H54 (cell line): ENCODE results near the gene STRA8.

Experiments
- DNase-seq: peaks from one replicate; pipeline ENCODE4 v3.0.0; 2011; ENCODE audit warnings: low spot score, mixed read lengths; ENCODE audit not compliant: insufficient read length
- FAIRE-seq: peaks from 3 replicates; lab custom pipeline; 2011; peaks lifted over from hg19 to GRCh38; lab: Jason Lieb, UNC
- POLR2A ChIP-seq: IDR thresholded peaks from 2 replicates; pipeline ENCODE4 v1.6.1; 2011; ENCODE audit warnings: low read depth, mild to moderate bottlenecking, low read length

STRA8 gene

DNA sequence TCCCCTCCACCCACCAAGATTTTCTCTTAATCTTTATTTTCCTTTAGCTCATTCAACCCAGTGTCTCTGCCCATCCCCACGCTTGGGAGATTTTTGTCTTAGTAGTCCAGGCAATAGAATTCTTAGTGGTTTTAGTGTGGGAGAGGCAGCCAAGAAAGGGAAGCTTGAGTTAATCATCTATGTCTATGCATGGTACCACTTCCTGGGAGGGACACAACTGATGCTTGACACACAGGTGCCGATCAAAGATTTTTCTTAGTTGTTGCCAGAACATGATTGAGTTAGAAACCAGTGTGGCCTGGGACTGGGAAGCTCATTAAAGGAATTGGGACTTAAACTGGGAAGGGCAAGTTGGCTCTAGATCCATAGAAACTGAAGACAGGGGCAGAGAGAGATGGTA is 3.1 kb downstream of the STRA8 start:
- no peak for TF ChIP-seq POLR2A
- no peak for FAIRE-seq
- DNase-seq: no peak

DNA sequence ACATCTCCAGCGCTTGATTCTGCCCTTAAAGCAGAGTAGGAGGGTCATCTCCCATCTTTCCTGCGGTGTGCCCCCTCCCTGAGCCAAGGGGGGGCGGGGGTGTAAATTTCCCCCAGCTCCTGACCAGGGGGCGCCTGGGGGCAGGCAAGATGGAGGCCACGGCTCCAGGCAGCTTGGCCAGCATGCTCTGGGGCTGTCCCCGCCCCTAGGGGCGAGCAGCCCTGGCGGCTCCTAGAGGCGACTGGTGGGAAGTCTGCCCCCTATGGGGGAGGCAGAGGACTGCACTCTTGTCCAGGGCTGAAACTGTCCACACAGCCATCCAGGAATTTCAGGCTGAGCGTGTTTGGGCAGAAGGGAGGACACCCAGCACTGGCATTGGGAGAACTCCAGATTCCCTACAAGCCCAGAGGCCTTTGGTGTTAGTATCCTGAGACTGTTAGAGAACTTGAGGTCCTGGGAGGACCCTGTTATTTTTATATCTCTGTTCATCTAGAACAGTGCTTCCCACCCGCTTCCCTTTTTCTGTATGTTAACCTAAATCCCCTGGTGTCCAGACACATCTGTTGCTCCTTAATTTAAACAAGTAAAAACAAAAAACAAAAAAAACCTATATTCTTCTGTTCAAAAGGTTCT is 4.6 kb downstream of the STRA8 start:
- DNase-seq (peak; percentile 63), FAIRE-seq (no peak)

DNA sequence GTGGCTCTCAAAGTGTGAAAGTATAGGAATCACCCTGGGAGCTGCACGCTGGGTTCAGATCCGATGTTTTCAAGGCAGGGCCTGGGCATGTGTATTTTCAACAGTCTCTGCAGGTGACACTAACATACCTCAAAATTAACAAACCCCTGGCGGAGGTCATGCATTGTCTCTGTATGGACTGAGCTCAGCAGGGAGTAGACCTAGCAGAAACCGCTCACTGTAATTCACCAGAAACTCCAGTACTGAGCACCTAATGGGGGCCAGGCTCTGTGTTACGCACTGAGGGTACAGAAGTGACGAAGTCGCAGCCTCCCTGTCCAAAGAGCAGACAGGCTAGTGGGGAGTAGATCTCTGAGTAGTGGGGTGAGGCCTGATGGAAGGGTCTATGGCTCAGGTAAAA is 5.6 kb downstream of the STRA8 start:
- no peak for FAIRE-seq
- DNase-seq: no peak
- no peak for TF ChIP-seq POLR2A

More for the DNA sequence above, 4.6 kb downstream of the STRA8 start:
- TF ChIP-seq POLR2A: no peak

DNA sequence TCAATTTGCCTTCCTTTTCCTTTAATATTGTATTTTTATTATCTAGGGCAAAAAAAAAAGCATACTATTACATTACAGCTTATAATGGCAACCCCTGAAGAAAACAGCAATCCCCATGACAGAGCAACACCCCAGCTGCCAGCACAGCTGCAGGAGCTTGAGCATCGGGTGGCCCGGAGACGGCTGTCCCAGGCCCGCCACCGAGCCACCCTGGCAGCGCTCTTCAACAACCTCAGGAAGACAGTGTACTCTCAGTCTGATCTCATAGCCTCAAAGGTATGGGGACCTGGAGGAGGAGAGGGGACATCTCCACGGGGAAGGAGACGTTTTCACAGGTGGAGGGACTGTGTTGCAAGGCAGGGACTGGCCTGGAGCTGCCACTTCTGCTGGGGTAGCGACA is 6.8 kb downstream of the STRA8 start:
- TF ChIP-seq POLR2A: no peak
- no peak for DNase-seq
- no peak for FAIRE-seq

DNA sequence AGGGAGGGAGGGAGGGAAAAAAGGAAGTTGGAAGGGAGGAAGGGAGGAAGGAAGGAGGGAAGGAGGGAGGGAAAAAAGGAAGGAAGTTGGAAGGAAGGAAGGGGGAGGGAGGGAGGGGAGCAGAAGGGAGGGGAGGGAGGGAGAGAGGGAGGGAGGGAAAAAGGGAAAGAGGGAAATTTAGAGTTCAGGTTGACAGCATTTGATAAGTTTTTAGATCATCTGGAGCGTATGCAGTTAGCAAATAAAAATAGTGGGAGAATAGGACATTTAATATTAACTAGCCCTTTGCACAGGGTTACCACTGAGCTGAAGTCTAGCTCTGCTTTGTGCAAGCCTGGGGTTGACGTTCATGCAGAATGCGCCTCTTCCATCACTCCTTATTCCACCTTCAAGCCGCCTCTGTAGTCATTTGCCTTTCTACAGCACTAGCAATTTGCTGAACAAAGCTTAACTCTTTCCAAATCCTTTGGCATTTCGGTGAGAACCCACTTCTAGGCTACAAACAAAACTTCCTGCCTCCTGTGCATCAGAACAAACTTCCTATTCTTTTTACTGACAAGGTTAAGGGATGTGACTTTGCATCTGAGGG is 8.6 kb downstream of the STRA8 start:
- no peak for TF ChIP-seq POLR2A
- FAIRE-seq: no peak
- DNase-seq: no peak

DNA sequence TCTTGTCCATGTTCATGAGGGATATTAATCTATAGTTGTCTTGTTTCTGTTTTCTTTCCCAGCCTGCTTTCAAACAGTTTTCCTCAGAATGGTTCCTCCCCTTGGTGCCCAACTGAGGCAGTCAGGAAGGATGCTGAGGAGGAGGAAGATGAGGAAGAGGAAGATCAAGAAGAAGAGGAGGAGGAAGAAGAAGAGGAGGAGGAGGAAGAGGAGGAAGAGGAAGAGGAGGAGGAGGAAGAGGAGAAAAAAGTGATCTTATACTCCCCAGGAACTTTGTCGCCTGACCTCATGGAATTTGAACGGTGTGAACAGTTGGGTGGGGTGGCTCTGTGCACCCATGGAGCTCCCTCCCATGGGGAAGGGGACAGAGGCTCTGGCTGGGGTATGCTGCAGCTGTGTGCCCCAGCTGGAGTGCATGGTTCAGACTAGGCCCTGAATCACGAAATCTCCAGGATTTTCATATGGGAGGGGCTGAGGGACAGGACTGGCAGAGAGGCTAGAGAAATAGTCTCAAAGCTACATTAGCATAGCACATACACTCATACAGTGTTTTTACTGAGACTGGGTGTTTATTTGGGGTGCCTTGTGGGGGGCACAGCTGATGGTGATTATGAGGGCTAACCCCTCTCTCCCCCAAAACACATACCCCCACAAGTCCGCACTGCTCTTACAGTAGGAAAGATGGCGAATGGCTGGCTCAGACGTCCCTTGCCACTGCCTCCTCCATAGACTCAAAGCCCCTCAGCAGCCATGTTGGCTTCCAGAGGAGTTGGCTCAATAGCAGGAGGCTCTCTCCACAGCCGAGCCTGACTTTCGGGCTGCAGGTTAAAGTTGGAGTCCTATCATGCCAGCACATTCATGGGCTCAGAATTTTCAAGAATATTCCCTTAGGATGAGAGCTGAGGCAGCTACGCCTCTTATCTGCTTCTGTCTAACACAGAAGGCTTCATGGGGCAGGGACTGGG is 11.9 kb downstream of the STRA8 start:
- DNase-seq (no peak), FAIRE-seq (no peak)
- TF ChIP-seq POLR2A: no peak

DNA sequence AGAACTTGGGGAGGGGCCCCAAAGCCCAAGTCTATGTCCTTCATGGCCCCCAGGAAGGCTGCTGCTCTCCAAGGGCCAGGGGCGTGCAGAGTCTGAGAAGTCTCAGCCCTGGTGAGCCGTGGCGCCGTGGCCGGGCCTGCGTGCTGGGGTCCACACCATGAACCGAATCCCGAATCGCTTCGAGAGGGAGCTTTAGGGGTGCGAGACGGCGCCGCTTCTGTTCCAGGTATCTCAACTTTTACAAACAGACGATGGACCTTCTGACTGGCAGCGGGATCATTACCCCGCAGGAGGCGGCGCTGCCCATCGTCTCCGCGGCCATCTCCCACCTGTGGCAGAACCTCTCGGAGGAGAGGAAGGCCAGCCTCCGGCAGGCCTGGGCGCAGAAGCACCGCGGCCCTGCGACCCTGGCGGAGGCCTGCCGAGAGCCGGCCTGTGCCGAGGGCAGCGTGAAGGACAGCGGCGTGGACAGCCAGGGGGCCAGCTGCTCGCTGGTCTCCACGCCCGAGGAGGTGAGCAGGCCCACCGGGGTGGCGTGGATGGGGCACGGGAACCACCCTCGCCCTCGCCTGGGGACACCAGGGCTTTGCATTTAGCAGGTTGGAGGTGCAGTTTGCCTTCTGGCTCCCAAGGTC is 12.7 kb downstream of the STRA8 start:
- FAIRE-seq (no peak), DNase-seq (no peak)
- no peak for TF ChIP-seq POLR2A

DNA sequence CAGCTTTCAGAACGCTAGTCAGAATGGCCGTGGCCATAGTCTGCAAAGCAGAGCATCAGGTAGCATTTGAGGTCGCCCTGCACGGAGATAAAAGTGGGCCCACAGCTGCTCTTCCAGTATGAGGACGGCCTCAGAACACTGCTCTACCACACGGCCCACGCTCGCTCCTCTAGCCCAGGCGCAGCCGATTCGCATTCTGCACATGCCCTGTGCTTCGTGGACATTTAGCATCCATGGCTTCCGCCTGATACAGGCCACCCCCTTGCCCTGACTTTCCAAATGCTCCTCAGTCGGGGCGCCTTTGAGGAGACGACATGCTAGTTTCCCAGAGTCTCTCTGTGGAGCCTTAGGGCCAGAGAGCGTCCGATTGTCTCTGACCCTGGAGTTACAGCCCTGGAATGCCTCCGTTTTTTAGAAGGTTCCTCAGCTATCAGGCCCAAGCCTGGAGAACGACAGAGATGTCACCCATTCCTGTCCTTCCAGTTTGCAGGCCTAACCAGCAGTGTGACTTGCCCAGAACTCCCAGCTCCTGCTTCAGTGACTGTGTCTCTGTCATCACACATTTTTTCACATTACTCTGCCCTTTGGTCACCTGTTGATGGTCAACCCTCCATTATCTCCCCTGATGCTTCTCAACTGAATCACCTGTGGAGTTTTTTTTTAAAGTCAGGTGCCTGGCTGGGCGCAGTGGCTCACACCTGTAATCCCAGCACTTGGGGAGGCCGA is 14.3 kb downstream of the STRA8 start:
- DNase-seq (no peak), FAIRE-seq (no peak)
- no peak for TF ChIP-seq POLR2A

DNA sequence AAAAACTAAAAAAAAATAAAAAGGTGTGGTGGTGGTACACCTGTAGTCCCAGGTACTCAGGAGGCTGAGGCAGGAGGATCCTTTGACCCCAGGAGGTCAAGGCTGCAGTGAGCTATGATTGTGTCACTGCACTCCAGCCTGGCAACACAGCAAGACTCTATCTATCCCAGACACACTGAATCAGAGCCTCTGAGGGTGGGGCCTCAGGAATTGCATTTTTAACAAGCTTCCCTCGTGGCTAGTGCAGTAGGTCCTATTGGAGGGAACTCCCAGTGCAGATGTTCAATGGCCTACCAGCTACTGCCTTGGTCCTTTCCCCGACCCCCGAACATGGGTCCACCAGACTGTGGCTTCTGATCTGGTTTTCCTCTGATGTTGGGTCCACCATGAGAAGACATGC is 14.9 kb downstream of the STRA8 start:
- DNase-seq (no peak), FAIRE-seq (no peak)
- no peak for TF ChIP-seq POLR2A

DNA sequence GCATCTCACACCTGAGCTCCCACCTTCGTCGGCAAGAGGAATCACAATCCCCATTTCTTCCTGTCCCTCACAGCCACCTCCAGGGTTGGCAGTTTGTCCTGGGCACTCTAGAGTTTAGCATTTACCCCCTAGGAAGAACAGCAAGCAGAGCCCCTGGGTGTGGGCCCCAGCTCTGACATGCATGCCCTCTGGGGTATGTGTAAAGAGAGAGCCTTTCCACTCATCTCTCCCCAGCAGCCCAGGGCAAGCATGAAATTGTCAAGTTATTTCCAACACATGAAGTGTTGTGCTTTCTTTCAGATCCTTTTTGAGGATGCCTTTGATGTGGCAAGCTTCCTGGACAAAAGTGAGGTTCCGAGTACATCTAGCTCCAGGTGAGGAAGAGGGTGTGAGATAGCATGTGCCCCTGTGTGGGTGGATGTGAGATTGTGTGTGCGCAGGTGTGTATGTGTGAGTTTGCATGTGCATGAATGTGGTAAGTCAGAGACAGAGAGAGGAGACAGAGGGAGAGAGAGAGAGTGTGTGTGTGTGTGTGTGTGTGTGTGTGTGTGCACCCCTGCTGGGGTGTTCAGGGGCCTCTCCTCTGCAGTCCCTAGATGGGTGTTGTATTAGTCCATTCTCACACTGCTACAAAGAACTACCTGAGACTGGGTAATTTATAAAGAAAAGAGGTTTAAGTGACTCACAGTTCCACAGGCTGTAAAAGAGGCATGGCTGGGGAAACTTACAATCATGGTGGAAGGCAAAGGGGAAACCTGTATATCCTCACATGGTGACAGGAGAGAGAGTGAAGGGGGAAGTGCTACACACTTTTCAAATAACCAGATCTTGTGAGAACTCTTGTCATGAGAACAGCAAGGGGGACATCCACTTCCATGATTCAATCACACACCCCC is 18.1 kb downstream of the STRA8 start:
- FAIRE-seq (no peak), DNase-seq (no peak)
- no peak for TF ChIP-seq POLR2A

DNA sequence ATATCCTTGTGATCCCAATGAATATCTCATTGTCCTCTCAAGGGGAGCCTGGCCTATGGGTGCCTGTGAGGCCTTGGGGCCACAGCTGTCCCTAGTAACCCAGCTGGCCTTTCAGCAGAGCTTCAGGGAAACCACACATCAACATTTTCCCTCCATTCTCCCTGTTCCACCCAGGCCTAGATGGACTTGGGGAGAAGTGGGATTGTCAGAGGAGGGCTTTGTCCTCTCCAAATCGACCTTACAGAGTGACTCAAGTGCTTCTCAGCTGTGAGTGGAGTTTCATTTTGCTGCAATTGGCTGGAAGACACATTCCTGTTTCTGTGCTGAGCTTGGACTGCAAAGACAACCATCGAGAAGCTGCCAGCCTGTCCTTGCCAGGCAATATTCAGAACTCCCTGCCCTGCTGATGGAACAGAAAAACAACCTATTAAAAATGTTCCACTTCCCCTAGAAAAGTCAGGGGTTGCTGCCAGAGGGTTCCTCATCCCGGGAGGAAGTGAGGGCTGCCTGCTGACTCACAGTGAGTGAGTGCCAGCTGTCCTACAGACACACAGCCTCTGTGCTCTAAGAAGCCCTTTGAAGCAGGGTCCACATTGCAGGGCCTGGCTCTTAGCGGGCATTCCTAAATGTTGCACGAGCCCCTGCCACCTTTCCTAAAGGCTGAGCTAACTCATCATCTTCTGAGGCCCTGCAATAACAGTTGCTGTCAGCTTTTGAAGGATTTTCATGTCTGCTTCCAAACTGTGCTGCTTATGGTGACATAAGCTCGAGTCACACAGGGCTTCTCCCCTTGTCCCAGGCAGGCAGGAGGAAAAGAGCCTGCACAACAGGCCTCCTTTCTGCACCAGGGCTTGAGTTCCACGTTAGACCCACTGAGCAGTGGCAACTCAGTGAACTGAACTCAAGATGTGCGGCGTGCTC is 20.5 kb downstream of the STRA8 start:
- no peak; the same call in 1 of the 2 replicates for TF ChIP-seq POLR2A
- DNase-seq: peak; percentile 71
- no peak for FAIRE-seq
